IPS DF 6.9 (cell line): ENCODE results near the gene PRF1.
A peak's percentile ranks its signal among the peaks of the same experiment; 100 is the strongest.
"Not testable (repeated sequence)": the region's sequence is repeated elsewhere in the genome, so short reads cannot be mapped to it uniquely, and the experiment has no call there.

Experiments
- DNase-seq: peaks from one replicate; pipeline ENCODE4 v3.0.0-alpha.2; 2013; ENCODE audit warnings: low read depth, low spot score
- H3K27ac ChIP-seq: one replicate; pipeline ENCODE4 v1.5.1; 2013; ENCODE audit warnings: low read length, control low read depth
- H3K27me3 ChIP-seq: 2 replicates; pipeline ENCODE4 v1.6.1; 2013; ENCODE audit warnings: mild to moderate bottlenecking, low read length; ENCODE audit not compliant: control insufficient read depth, insufficient read depth
- H3K36me3 ChIP-seq: 2 replicates; pipeline ENCODE4 v1.6.1; 2013; ENCODE audit warnings: low read length; ENCODE audit not compliant: control insufficient read depth, insufficient read depth
- H3K4me1 ChIP-seq: 2 replicates; pipeline ENCODE4 v1.6.1; 2013; ENCODE audit warnings: low read length; ENCODE audit not compliant: control insufficient read depth, insufficient read depth
- H3K4me3 ChIP-seq: 2 replicates; pipeline ENCODE4 v1.5.1; 2013; ENCODE audit warnings: mild to moderate bottlenecking, low read length
- H3K9me3 ChIP-seq: 2 replicates; pipeline ENCODE4 v1.6.1; 2013; ENCODE audit warnings: low read length, inconsistent platforms; ENCODE audit not compliant: control insufficient read depth, insufficient read depth
- WGBS: extraction: QIAGEN DNeasy Blood & Tissue Kit; methylation state at CpG from one replicate; pipeline ENCODE4 v1.1.7; 2013; ENCODE audit warnings: mixed read lengths, missing lambda C conversion rate; ENCODE audit not compliant: insufficient read length, insufficient coverage; 5-methylcytosine and 5-hydroxymethylcytosine counted together

Gene PRF1

DNA sequence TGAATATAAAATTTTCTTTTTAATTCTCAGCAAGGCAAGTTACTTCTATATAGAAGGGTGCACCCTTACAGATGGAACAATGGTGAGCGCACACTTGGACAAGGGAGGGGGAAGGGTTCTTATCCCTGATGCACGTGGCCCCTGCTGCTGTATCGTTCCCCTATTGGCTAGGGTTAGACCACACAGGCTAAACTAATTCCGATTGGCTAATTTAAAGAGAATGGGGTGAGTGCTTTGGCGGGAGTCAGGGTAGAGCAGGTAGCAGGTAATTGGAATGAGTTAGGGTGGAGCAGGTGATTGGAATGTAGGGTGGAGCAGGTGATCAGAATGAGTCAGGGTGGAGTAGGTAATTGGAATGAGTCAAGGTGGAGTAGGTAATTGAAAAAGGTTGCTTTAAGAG, 32.0 kb upstream of the PRF1 start:
- WGBS, result no CpG with 5 or more reads among the region's 5 CpGs
- H3K9me3 ChIP-seq, H3K4me3 ChIP-seq, H3K36me3 ChIP-seq, DNase-seq, H3K4me1 ChIP-seq, H3K27me3 ChIP-seq, H3K27ac ChIP-seq: not testable (repeated sequence)

DNA sequence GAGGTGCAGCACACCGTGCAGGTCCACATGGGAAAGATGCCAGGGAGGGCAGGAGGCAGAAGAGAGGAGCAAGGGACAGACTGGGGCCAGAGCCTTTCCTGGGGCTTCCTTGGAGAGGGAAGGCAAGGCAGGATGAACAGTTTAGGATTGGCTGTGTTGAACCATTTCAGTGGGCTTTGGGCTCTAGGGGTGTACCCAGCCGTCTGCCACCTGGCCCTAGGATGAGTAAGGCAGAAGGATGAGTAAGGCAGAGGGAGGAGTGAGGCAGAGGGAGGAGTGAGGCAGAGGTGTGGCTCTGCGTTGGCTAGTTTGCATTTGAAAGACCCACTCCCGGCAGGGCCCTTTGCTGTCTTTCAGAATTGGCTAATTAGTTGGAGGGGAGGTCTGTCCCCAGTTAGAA, 31.5 kb upstream of the PRF1 start:
- DNase-seq, result no peak
- Histone ChIP-seq H3K27ac (no peak overlapping the region), H3K27me3 (no peaks in the 10 kb centered on the region), H3K36me3 (no peaks in the 10 kb centered on the region), H3K4me1 (peaks cover 3% of the 10 kb centered on the region), H3K4me3 (no peak overlapping the region), H3K9me3 (no peaks in the 10 kb centered on the region)
- no CpG with 5 or more reads among the region's 4 CpGs for WGBS

DNA sequence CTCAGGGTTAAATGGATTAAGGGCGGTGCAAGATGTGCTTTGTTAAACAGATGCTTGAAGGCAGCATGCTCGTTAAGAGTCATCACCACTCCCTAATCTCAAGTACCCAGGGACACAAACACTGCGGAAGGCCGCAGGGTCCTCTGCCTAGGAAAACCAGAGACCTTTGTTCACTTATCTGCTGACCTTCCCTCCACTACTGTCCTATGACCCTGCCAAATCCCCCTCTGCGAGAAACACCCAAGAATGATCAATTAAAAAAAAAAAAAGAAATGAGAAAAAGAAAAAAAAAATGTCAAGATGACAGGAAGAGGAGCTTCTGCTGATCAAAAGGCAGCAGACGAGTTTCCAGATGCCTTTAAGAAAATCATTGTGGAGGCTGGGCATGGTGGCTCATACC, 29.2 kb upstream of the PRF1 start:
- H3K4me3 ChIP-seq, H3K4me1 ChIP-seq, H3K9me3 ChIP-seq, DNase-seq, H3K27me3 ChIP-seq, H3K27ac ChIP-seq, H3K36me3 ChIP-seq: not testable (repeated sequence)
- WGBS, result no CpG with 5 or more reads among the region's 6 CpGs

DNA sequence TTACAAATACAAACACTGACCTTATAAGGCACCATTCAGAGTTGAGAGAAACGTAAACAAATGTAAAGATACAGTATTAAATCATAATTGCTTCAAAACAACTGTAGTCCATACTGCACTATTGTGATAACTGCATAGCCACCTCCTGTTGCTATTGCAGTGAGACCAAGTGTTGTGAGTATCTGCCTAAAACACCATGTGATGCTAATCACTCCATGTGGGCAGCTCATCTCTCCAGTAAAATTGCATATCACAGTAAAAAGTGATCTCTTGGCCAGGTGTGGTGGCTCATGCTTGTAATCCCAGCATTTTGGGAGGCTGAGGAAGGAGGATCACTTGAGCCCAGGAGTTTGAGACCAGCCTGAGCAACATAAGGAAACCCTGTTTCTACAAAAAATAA, 26.8 kb upstream of the PRF1 start:
- H3K36me3 ChIP-seq, result no peaks in the 10 kb centered on the region
- no CpG with 5 or more reads among the region's 1 CpG for WGBS
- no peak overlapping the region for H3K27ac ChIP-seq
- no peaks in the 10 kb centered on the region for H3K9me3 ChIP-seq
- no peaks in the 10 kb centered on the region for H3K27me3 ChIP-seq
- H3K4me3 ChIP-seq, result no peak overlapping the region
- no peak for DNase-seq
- peaks cover 2% of the 10 kb centered on the region; the same call in 1 of the 2 replicates for H3K4me1 ChIP-seq

DNA sequence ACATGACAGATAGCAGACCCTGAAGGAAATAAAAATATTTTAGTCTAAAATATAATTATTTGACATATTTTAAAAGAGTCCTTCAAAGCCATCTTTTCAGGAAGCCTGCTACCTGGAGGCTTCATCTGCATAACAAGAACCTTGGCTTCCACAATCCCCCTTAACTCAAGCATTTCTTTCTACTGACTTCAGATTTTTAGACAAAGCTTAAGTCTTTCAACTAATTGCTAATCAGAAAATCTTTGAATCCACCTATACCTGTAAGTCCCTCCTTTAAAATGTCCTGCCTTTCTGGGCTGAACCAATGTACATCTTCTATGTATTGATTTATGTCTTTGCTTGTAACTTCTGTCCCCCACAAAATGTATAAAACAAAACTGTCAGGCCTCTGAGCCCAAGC, 23.5 kb upstream of the PRF1 start:
- Histone ChIP-seq H3K9me3 (no peaks in the 10 kb centered on the region), H3K27me3 (no peaks in the 10 kb centered on the region), H3K4me3 (no peak overlapping the region), H3K36me3 (no peaks in the 10 kb centered on the region), H3K27ac (peak overlapping the region; percentile 72), H3K4me1 (peaks cover 2% of the 10 kb centered on the region; the same call in 1 of the 2 replicates)
- DNase-seq, result no peak

DNA sequence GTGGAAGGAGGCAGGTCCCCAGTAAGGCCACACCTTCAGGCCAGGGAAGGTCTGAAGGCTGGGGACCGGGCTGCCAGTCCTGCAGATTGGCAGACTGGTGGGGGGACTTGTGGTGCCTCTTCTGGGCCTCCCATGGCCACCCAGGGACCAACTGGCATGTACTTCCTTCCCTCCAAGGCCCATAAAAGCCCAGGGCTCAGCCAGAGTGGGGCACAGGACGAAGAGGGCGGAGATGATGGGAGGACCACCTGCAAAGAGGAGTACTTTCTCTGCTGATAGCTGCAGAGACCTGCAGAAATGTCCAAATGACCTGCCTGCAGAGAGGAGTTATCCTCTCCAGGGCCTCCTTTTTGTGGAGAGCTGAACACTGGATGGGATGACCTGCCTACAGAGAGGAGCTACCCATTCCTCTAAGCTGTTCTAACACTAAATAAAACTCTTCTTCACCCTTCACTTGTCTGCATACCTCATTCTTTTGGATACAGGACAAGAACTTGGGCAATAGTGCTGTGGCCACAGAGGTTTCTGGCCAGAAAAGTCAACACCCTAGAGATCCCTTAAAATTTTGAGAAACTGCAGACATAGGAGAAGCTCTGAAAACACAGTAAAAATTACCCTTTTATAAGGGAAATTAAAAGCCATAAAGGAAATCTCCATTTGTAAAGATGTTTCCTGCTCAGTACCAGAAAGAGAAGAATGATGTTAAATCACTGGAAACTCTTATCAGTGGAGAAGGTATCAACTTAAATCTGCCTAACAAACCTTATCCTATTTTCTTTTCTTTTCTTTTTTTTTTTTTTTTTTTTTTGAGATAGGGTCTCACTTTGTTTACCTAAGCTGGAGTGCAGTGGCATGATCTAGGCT, 20.7 kb upstream of the PRF1 start:
- Histone ChIP-seq H3K4me1 (peaks cover 2% of the 10 kb centered on the region; the same call in 1 of the 2 replicates), H3K9me3 (no peaks in the 10 kb centered on the region), H3K4me3 (no peak overlapping the region), H3K36me3 (no peaks in the 10 kb centered on the region), H3K27ac (peak overlapping the region; percentile 38), H3K27me3 (no peaks in the 10 kb centered on the region)
- no CpG with 5 or more reads among the region's 3 CpGs for WGBS
- no peak for DNase-seq

DNA sequence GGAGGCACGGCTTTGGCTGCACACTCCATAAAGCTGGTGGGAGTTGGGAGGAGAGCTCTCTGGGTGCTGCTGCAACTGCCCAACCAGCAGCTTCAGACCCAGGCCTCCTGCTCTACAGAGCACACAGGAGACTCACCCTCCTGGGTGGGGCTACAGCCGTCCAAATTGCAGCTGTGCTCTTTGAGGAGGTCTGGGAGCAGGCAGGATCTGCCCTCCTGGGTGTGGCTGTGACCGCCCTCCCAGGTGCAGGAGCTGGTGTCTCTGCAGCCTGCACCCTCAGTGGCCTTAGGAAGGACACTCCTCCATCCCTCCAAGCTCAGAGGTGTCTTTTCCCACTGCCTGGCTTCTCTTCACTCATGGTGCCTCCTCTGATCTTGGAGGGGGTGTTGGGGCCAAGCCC, 20.0 kb upstream of the PRF1 start:
- Histone ChIP-seq H3K27ac (peak overlapping the region; percentile 38), H3K4me3 (no peak overlapping the region)

DNA sequence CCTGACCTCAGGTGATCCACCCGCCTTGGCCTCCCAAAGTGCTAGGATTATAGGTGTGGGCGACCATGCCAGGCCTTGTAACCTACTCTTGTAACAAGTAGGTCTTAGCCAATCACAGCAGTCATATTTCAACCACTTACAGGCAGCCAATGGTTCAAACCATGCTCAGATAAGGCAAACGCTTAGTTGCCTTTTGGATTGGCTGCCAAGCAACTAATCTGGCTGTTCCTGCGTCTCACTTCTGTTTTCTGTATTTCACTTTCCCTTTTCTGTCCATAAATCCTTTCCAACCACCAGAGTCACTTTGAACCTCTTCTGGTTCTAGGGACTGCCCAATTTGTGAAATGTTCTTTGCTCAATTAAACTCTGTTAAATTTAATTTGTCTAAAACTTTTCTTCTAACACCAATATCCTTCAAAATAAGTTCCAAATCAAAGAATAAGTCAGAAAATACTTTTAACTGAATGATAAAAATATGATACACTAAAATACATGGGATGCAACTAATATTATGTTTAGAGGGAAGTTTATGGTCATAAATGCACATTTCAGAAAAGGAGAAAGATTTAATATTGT, 19.1 kb upstream of the PRF1 start:
- Histone ChIP-seq H3K27me3 (no peaks in the 10 kb centered on the region), H3K27ac (no peak overlapping the region), H3K9me3 (no peaks in the 10 kb centered on the region), H3K36me3 (no peaks in the 10 kb centered on the region), H3K4me3 (no peak overlapping the region), H3K4me1 (peaks cover 2% of the 10 kb centered on the region; the same call in 1 of the 2 replicates)
- no CpG with 5 or more reads among the region's 4 CpGs for WGBS
- no peak for DNase-seq

More for the DNA sequence above, 20.0 kb upstream of the PRF1 start:
- Histone ChIP-seq H3K36me3 (no peaks in the 10 kb centered on the region), H3K9me3 (no peaks in the 10 kb centered on the region), H3K27me3 (no peaks in the 10 kb centered on the region), H3K4me1 (peaks cover 2% of the 10 kb centered on the region; the same call in 1 of the 2 replicates)
- no CpG with 5 or more reads among the region's 3 CpGs for whole genome bisulfite sequencing
- DNase-seq, result no peak

DNA sequence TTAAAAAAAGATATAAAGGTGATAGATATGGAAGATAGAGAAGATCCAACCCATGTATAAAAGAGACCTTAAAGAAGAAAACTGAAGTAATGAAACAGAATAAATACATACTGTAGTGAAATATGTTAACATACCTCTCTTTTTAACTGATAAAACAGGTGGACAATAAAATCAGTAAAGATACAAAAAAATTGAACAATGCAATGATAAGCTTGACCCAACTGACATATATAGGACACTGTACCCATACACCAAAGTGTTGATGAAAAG, 17.4 kb upstream of the PRF1 start:
- 0 out of 2 replicates have a peak, but pooled peaks cover 2% of the 10 kb centered on the region for H3K4me1 ChIP-seq
- no peaks in the 10 kb centered on the region for H3K36me3 ChIP-seq
- DNase-seq, result no peak
- H3K9me3 ChIP-seq, result no peaks in the 10 kb centered on the region
- H3K27ac ChIP-seq, result no peak overlapping the region
- no peaks in the 10 kb centered on the region for H3K27me3 ChIP-seq
- no peak overlapping the region for H3K4me3 ChIP-seq

DNA sequence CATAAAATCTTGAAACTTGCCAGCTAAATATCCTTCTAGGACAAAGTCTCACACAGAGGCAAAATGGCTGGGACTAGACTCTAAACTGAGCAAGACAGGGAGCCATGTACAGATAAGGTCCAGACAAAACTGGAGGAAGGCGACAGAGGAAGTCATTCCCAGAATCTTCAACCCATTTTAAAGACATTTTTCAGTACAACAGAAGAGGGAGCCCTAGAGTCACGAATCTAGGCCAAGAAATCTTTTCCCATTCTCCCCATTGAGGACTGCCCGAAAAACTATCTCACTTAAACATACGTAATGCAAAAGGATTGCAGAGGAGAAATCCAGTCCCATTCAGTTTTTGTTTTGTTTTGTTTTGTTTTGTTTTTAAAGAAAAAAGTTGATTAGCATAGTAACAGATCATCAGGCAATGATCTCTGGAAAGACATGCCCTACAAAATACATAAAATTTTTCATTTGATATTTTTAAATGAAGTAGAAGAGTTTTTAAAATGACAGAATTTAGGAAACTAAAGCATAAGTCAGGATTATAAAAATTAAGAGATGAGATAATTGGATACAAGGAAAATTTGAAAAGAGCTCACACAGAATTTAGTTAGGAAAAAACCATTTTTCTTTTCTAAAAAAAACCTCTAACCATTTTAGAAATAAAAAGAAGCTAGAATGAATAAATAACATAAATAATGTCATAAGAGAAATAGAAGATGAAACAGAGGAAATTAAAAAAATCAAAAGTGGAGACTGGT, 16.9 kb upstream of the PRF1 start:
- WGBS, result no CpG with 5 or more reads among the region's 4 CpGs
- H3K36me3 ChIP-seq, result no peaks in the 10 kb centered on the region
- H3K27me3 ChIP-seq, result no peaks in the 10 kb centered on the region
- H3K4me1 ChIP-seq, result 0 out of 2 replicates have a peak, but pooled peaks cover 2% of the 10 kb centered on the region
- no peak overlapping the region for H3K27ac ChIP-seq
- DNase-seq, result no peak
- H3K9me3 ChIP-seq, result no peaks in the 10 kb centered on the region
- H3K4me3 ChIP-seq, result no peak overlapping the region
